HepG2 (cell line): ENCODE measurements around the gene SFMBT1. TPM values are rescaled to one million over a fixed set of nuclear protein-coding genes. Genes with fewer than 3 reads are reported as not detected.

ENCODE experiments used
- ARID2 ChIP-seq: sonication (generic); formaldehyde crosslinking; IDR thresholded peaks from 2 replicates; pipeline ENCODE4 v1.8.1; 2022; ENCODE audit warnings: mild to moderate bottlenecking, missing genetic modification reagents, borderline replicate concordance
- ATF7-NPFF ChIP-seq: sonication (generic); formaldehyde crosslinking; IDR thresholded peaks from 2 replicates; pipeline ENCODE4 v1.8.1; 2023; ENCODE audit warnings: mild to moderate bottlenecking, low read depth, missing genetic modification reagents, moderate library complexity
- BHLHE40 ChIP-seq: IDR thresholded peaks from 2 replicates; pipeline ENCODE4 v1.6.1; 2011; ENCODE audit warnings: low read length, improper control_type of control experiment
- FOXC1 ChIP-seq: sonication (generic); formaldehyde crosslinking; IDR thresholded peaks from 2 replicates; pipeline ENCODE4 v1.8.0; 2022; ENCODE audit warnings: mild to moderate bottlenecking, missing genetic modification reagents, borderline replicate concordance
- GATAD1 ChIP-seq: IDR thresholded peaks from 2 replicates; pipeline ENCODE4 v1.6.1; 2016; ENCODE audit warnings: missing genetic modification reagents, missing compliant biosample characterization
- HDAC6 ChIP-seq: fragments of 200-600 bp; sonication (generic); IDR thresholded peaks from 2 replicates; pipeline ENCODE4 v1.7.0; 2017; ENCODE audit warnings: mild to moderate bottlenecking, antibody characterized with exemption, low read length, low read depth
- JUND ChIP-seq: sonication (generic); formaldehyde crosslinking; IDR thresholded peaks from 2 replicates; pipeline ENCODE4 v1.8.0; 2022; ENCODE audit warnings: mild to moderate bottlenecking, missing genetic modification reagents
- MAFF ChIP-seq: IDR thresholded peaks from 2 replicates; pipeline ENCODE4 v1.6.1; 2011; ENCODE audit warnings: low read depth, low read length, improper control_type of control experiment
- MIER2 ChIP-seq: IDR thresholded peaks from 2 replicates; pipeline ENCODE4 v1.6.1; 2016; ENCODE audit warnings: missing biosample characterization, missing genetic modification reagents
- MYC ChIP-seq: sonication (generic); formaldehyde crosslinking; IDR thresholded peaks from 2 replicates; pipeline ENCODE4 v1.9.0; 2021; ENCODE audit warnings: missing genetic modification reagents, borderline replicate concordance
- NFATC3 ChIP-seq: sonication (generic); formaldehyde crosslinking; IDR thresholded peaks from 2 replicates; pipeline ENCODE4 v1.5.1; 2020; ENCODE audit warnings: mild to moderate bottlenecking, missing genetic modification reagents
- RERE ChIP-seq: IDR thresholded peaks from 2 replicates; pipeline ENCODE4 v1.6.1; 2016; ENCODE audit warnings: low read depth, missing genetic modification reagents, missing compliant biosample characterization
- TFE3 ChIP-seq: IDR thresholded peaks from 2 replicates; pipeline ENCODE4 v1.6.1; 2016
- TP53 ChIP-seq: sonication (generic); formaldehyde crosslinking; conservative IDR thresholded peaks from 2 replicates; pipeline ENCODE4 v1.4.0; 2020; ENCODE audit warnings: missing genetic modification reagents
- ZBTB38 ChIP-seq: sonication (generic); formaldehyde crosslinking; IDR thresholded peaks from 2 replicates; pipeline ENCODE4 v1.5.1; 2020; ENCODE audit warnings: mild to moderate bottlenecking, missing genetic modification reagents
- ZNF501 ChIP-seq: sonication (generic); formaldehyde crosslinking; IDR thresholded peaks from 2 replicates; pipeline ENCODE4 v1.5.1; 2020; ENCODE audit warnings: mild to moderate bottlenecking, moderate library complexity, missing genetic modification reagents
- ZNF646 ChIP-seq: sonication (generic); formaldehyde crosslinking; IDR thresholded peaks from 2 replicates; pipeline ENCODE4 v1.9.0; 2021; ENCODE audit warnings: mild to moderate bottlenecking, missing genetic modification reagents
- ZNF724P ChIP-seq: sonication (generic); formaldehyde crosslinking; IDR thresholded peaks from 2 replicates; pipeline ENCODE4 v1.8.0; 2022; ENCODE audit warnings: missing genetic modification reagents, borderline replicate concordance
- polyA plus RNA-seq, 8 experiments: library from polyadenylated mRNA; depleted of rRNA in 3 of 8; stranded (reverse) in 7 of 8; unstranded in 1 of 8; fragments of >200 nt; fragmentation: Illumina TruSeq in 4 of 8; extraction: Trizol in 4 of 8; gene quantifications; 2 replicates each; pipeline versions ENCODE4 v1.2.1 to v1.2.3, GENCODE V29; 2011 to 2016; ENCODE audit warnings: low read depth in 4 of 8, missing spikeins in 1 of 8, mixed read lengths in 1 of 8; ENCODE audit not compliant: insufficient read depth in 1 of 8
- total RNA-seq, 5 experiments: library from RNA; depleted of rRNA; stranded (reverse); fragments of >200 nt; fragmentation: Illumina TruSeq; extraction: Trizol; gene quantifications; 2 replicates each; pipeline ENCODE4 v1.2.3, GENCODE V29; 2016; ENCODE audit warnings: low read depth in 1 of 5

SFMBT1 gene
- total and polyA plus RNA-seq, 2 of the 13 experiments (the other 11 are each of a cell fraction or from before 2014, with no cell fraction given): 3.8 to 12.8 TPM

GRCh38 chr3:53092942-53093341 lies 47.1 kb upstream of the SFMBT1 start (continued):
- TF ChIP-seq ZNF646 (CRISPR knock-in tag): 0 out of 2 replicates have a peak, but pooled peaks have one; percentile 32
- no peak for TF ChIP-seq ZNF724P (CRISPR knock-in tag)
- TF ChIP-seq ATF7-NPFF (CRISPR knock-in tag): no peak
- no peak for TF ChIP-seq NFATC3 (CRISPR knock-in tag)
- TF ChIP-seq TP53 (CRISPR knock-in tag): no peak
- no peak for TF ChIP-seq BHLHE40
- TF ChIP-seq HDAC6: no peak
- no peak for TF ChIP-seq ZNF501 (CRISPR knock-in tag)
- TF ChIP-seq RERE (CRISPR knock-in tag): no peak
- no peak for TF ChIP-seq TFE3 (CRISPR knock-in tag)
- TF ChIP-seq JUND (CRISPR knock-in tag): peak; percentile 33; the same call in 1 of the 2 replicates
- TF ChIP-seq FOXC1: 0 out of 2 replicates have a peak, but pooled peaks have one; percentile 40
- TF ChIP-seq MAFF: no peak
- no peak for TF ChIP-seq ZBTB38 (CRISPR knock-in tag)
- no peak for TF ChIP-seq MIER2 (CRISPR knock-in tag)
- no peak for TF ChIP-seq MYC (CRISPR knock-in tag)
- no peak for TF ChIP-seq ARID2 (CRISPR knock-in tag)
- TF ChIP-seq GATAD1 (CRISPR knock-in tag): 0 out of 2 replicates have a peak, but pooled peaks have one; percentile 11
